Activated naive CD8-positive, alpha-beta T cell treated with anti-CD3 and anti-CD28 coated beads, Interleukin-2, amount 50 U/mL, for 24 hours (primary cell): Measurements from ENCODE around the gene PPP1R9B.

ENCODE experiments used
- ATAC-seq: fragments of 150-1000 bp; cut with Tn5 transposase; one replicate; pipeline ENCODE4 v1.10.0; 2021
- DNase-seq: peaks from one replicate; pipeline ENCODE4 v3.0.0; 2021
- H3K27ac Mint-ChIP-seq: one replicate; pipeline ENCODE4 v1.8.0; 2021; ENCODE audit warnings: mild to moderate bottlenecking, mixed read lengths
- H3K27me3 Mint-ChIP-seq: one replicate; pipeline ENCODE4 v1.8.0; 2021; ENCODE audit warnings: mixed read lengths
- H3K36me3 Mint-ChIP-seq: one replicate; pipeline ENCODE4 v1.8.0; 2021; ENCODE audit warnings: low read depth, mixed read lengths
- H3K4me1 Mint-ChIP-seq: one replicate; pipeline ENCODE4 v1.8.0; 2021; ENCODE audit warnings: mixed read lengths
- H3K4me3 Mint-ChIP-seq: one replicate; pipeline ENCODE4 v1.8.0; 2021; ENCODE audit warnings: mild to moderate bottlenecking, moderate library complexity, mixed read lengths
- H3K9me3 Mint-ChIP-seq: one replicate; pipeline ENCODE4 v1.8.0; 2021; ENCODE audit warnings: mixed read lengths

The PPP1R9B gene

GRCh38 chr17:50171371-50172071 is 21.0 kb upstream of the PPP1R9B start:
- no peaks in the 10 kb centered on the region for H3K36me3 Mint-ChIP-seq
- no peaks in the 10 kb centered on the region for H3K27me3 Mint-ChIP-seq
- peaks cover 13% of the 10 kb centered on the region for H3K4me1 Mint-ChIP-seq
- no peak for DNase-seq
- no peaks in the 10 kb centered on the region for H3K9me3 Mint-ChIP-seq
- H3K27ac Mint-ChIP-seq = peak overlapping the region; percentile 7
- H3K4me3 Mint-ChIP-seq = no peak overlapping the region
- ATAC-seq = no peak

- Mint-ChIP-seq H3K4me3 (no peak overlapping the region), H3K36me3 (no peaks in the 10 kb centered on the region), H3K9me3 (no peaks in the 10 kb centered on the region), H3K27me3 (no peaks in the 10 kb centered on the region), H3K4me1 (peaks cover 13% of the 10 kb centered on the region), H3K27ac (peak overlapping the region; percentile 7)
- DNase-seq (no peak), ATAC-seq (peak; percentile 27)
These were observed 20.3 kb upstream of the PPP1R9B start for GRCh38 chr17:50170662-50171370.

- H3K9me3 Mint-ChIP-seq = no peaks in the 10 kb centered on the region
- H3K4me3 Mint-ChIP-seq = no peak overlapping the region
- H3K27ac Mint-ChIP-seq = no peak overlapping the region
- DNase-seq = no peak
- no peaks in the 10 kb centered on the region for H3K36me3 Mint-ChIP-seq
- no peaks in the 10 kb centered on the region for H3K27me3 Mint-ChIP-seq
- ATAC-seq = no peak
- H3K4me1 Mint-ChIP-seq = peaks cover 13% of the 10 kb centered on the region
These were observed 19.5 kb upstream of the PPP1R9B start for GRCh38 chr17:50169881-50170459.

GRCh38 chr17:50169121-50169764 is 18.8 kb upstream of the PPP1R9B start:
- H3K27me3 Mint-ChIP-seq = no peaks in the 10 kb centered on the region
- peaks cover 13% of the 10 kb centered on the region for H3K4me1 Mint-ChIP-seq
- H3K36me3 Mint-ChIP-seq = no peaks in the 10 kb centered on the region
- DNase-seq = peak; percentile 49
- H3K4me3 Mint-ChIP-seq = peak overlapping the region; percentile 48
- ATAC-seq = peak; percentile 72
- H3K9me3 Mint-ChIP-seq = no peaks in the 10 kb centered on the region
- peak overlapping the region; percentile 62 for H3K27ac Mint-ChIP-seq

- DNase-seq (no peak), ATAC-seq (no peak)
- no peaks in the 10 kb centered on the region for H3K36me3 Mint-ChIP-seq
- H3K27me3 Mint-ChIP-seq = no peaks in the 10 kb centered on the region
- peaks cover 22% of the 10 kb centered on the region for H3K4me1 Mint-ChIP-seq
- peak overlapping the region; percentile 48 for H3K4me3 Mint-ChIP-seq
- H3K9me3 Mint-ChIP-seq = no peaks in the 10 kb centered on the region
- peak overlapping the region; percentile 62 for H3K27ac Mint-ChIP-seq
These were observed 17.8 kb upstream of the PPP1R9B start for GRCh38 chr17:50168319-50168718.

- Mint-ChIP-seq H3K9me3 (no peaks in the 10 kb centered on the region), H3K36me3 (no peaks in the 10 kb centered on the region), H3K27ac (no peak overlapping the region), H3K4me1 (peaks cover 31% of the 10 kb centered on the region), H3K27me3 (no peaks in the 10 kb centered on the region), H3K4me3 (no peak overlapping the region)
- ATAC-seq (no peak), DNase-seq (no peak)
These were observed 16.9 kb upstream of the PPP1R9B start for GRCh38 chr17:50167371-50167770.

GRCh38 chr17:50166518-50167181 is 16.2 kb upstream of the PPP1R9B start:
- Mint-ChIP-seq H3K27me3 (no peaks in the 10 kb centered on the region), H3K4me3 (no peak overlapping the region), H3K27ac (no peak overlapping the region), H3K9me3 (no peaks in the 10 kb centered on the region), H3K36me3 (no peaks in the 10 kb centered on the region), H3K4me1 (peaks cover 38% of the 10 kb centered on the region)
- ATAC-seq (no peak), DNase-seq (no peak)

- Mint-ChIP-seq H3K27ac (no peak within 1 kb of the TSS), H3K4me3 (no peak within 1 kb of the TSS), H3K9me3 (no peaks in the 10 kb centered on the region), H3K36me3 (no peaks in the 10 kb centered on the region), H3K4me1 (peaks cover 43% of the 10 kb centered on the region), H3K27me3 (no peaks in the 10 kb centered on the region)
- ATAC-seq = no peak
- DNase-seq = no peak
These were observed 15.5 kb upstream of the PPP1R9B start, which contains the start of gene SGCA for GRCh38 chr17:50165867-50166517. SGCA (plus strand) TSS chr17:50166005; CDS start chr17:50166041, 36 bp downstream.

GRCh38 chr17:50165466-50165865 is 15.0 kb upstream of the PPP1R9B start:
- no peak for DNase-seq

GRCh38 chr17:50165066-50165465 is 14.6 kb upstream of the PPP1R9B start:
- Mint-ChIP-seq H3K27me3 (no peaks in the 10 kb centered on the region), H3K4me1 (peaks cover 47% of the 10 kb centered on the region), H3K4me3 (no peak overlapping the region), H3K9me3 (no peaks in the 10 kb centered on the region), H3K27ac (no peak overlapping the region), H3K36me3 (no peaks in the 10 kb centered on the region)
- DNase-seq = no peak
- no peak for ATAC-seq

More at GRCh38 chr17:50165466-50165865, 15.0 kb upstream of the PPP1R9B start:
- Mint-ChIP-seq H3K4me1 (peaks cover 47% of the 10 kb centered on the region), H3K9me3 (no peaks in the 10 kb centered on the region), H3K27ac (no peak overlapping the region), H3K27me3 (no peaks in the 10 kb centered on the region), H3K4me3 (no peak overlapping the region), H3K36me3 (no peaks in the 10 kb centered on the region)
- ATAC-seq = no peak

GRCh38 chr17:50164697-50164988 is 14.2 kb upstream of the PPP1R9B start:
- Mint-ChIP-seq H3K27me3 (no peaks in the 10 kb centered on the region), H3K4me1 (peaks cover 47% of the 10 kb centered on the region), H3K27ac (no peak overlapping the region), H3K9me3 (no peaks in the 10 kb centered on the region), H3K4me3 (no peak overlapping the region), H3K36me3 (no peaks in the 10 kb centered on the region)
- ATAC-seq = no peak
- no peak for DNase-seq

GRCh38 chr17:50163843-50164696 is 13.6 kb upstream of the PPP1R9B start:
- ATAC-seq = no peak
- Mint-ChIP-seq H3K4me3 (no peak overlapping the region), H3K9me3 (no peaks in the 10 kb centered on the region), H3K36me3 (no peaks in the 10 kb centered on the region), H3K27ac (peak overlapping the region; percentile 71), H3K4me1 (peaks cover 43% of the 10 kb centered on the region), H3K27me3 (no peaks in the 10 kb centered on the region)
- peak; percentile 49 for DNase-seq

GRCh38 chr17:50162466-50163254 is 12.2 kb upstream of the PPP1R9B start:
- H3K4me3 Mint-ChIP-seq = peak overlapping the region; percentile 35
- H3K36me3 Mint-ChIP-seq = no peaks in the 10 kb centered on the region
- H3K4me1 Mint-ChIP-seq = peaks cover 38% of the 10 kb centered on the region
- no peaks in the 10 kb centered on the region for H3K27me3 Mint-ChIP-seq
- DNase-seq (no peak), ATAC-seq (peak; percentile 17)
- H3K9me3 Mint-ChIP-seq = no peaks in the 10 kb centered on the region
- peak overlapping the region; percentile 92 for H3K27ac Mint-ChIP-seq
